ENCODE data around the gene ARFGEF3. TPM values are rescaled to one million over a fixed set of nuclear protein-coding genes. Genes with fewer than 3 reads are reported as not detected.

Gene ARFGEF3
- total and polyA plus RNA-seq, 2 experiments from 2014 or later: 5.8 to 24.6 TPM

DNA sequence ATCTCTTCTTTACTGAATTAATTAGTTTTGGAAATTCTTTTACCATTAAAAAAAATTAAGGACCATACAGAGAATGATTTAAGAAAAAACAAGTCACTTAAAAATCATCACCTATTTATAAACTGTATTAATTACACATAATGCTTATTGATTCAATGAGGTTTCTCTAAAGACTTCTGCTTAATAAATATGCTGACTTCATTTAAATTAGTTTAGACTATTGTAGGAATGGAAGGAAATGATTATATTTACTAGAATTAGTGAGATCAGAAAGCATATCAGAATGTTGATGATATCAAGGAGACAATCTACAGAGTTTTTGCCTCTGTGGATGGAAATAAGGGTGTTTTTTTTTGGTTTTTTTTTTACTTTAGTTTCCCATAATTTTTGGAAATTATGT is 181.4 kb downstream of the ARFGEF3 start:
- no peak for DNase-seq (ENCODE audit: low spot score)
- Mint-ChIP-seq H3K4me1 (peaks cover 33% of the 10 kb centered on the region), H3K9me3 (no peaks in the 10 kb centered on the region), H3K4me3 (no peak overlapping the region), H3K36me3 (ENCODE audit: low read depth) (no peaks in the 10 kb centered on the region), H3K27me3 (ENCODE audit: insufficient read depth, low read depth, poor library complexity) (no peaks in the 10 kb centered on the region), H3K27ac (no peak overlapping the region)
- no peak for TF ChIP-seq EZH2phosphoT487 (IDR thresholded peaks at IDR 0.05; ENCODE audit: unreplicated experiment)
- no peak for TF ChIP-seq CREB1 (CRISPR knock-in tag; IDR thresholded peaks at IDR 0.05; ENCODE audit: low read depth)
- no peak for TF ChIP-seq NANOG (IDR thresholded peaks at IDR 0.05; ENCODE audit: borderline replicate concordance)
- no peak for TF ChIP-seq POLR2AphosphoS5 (IDR thresholded peaks at IDR 0.05; ENCODE audit: low read depth)
- TF ChIP-seq, protein P1, sequence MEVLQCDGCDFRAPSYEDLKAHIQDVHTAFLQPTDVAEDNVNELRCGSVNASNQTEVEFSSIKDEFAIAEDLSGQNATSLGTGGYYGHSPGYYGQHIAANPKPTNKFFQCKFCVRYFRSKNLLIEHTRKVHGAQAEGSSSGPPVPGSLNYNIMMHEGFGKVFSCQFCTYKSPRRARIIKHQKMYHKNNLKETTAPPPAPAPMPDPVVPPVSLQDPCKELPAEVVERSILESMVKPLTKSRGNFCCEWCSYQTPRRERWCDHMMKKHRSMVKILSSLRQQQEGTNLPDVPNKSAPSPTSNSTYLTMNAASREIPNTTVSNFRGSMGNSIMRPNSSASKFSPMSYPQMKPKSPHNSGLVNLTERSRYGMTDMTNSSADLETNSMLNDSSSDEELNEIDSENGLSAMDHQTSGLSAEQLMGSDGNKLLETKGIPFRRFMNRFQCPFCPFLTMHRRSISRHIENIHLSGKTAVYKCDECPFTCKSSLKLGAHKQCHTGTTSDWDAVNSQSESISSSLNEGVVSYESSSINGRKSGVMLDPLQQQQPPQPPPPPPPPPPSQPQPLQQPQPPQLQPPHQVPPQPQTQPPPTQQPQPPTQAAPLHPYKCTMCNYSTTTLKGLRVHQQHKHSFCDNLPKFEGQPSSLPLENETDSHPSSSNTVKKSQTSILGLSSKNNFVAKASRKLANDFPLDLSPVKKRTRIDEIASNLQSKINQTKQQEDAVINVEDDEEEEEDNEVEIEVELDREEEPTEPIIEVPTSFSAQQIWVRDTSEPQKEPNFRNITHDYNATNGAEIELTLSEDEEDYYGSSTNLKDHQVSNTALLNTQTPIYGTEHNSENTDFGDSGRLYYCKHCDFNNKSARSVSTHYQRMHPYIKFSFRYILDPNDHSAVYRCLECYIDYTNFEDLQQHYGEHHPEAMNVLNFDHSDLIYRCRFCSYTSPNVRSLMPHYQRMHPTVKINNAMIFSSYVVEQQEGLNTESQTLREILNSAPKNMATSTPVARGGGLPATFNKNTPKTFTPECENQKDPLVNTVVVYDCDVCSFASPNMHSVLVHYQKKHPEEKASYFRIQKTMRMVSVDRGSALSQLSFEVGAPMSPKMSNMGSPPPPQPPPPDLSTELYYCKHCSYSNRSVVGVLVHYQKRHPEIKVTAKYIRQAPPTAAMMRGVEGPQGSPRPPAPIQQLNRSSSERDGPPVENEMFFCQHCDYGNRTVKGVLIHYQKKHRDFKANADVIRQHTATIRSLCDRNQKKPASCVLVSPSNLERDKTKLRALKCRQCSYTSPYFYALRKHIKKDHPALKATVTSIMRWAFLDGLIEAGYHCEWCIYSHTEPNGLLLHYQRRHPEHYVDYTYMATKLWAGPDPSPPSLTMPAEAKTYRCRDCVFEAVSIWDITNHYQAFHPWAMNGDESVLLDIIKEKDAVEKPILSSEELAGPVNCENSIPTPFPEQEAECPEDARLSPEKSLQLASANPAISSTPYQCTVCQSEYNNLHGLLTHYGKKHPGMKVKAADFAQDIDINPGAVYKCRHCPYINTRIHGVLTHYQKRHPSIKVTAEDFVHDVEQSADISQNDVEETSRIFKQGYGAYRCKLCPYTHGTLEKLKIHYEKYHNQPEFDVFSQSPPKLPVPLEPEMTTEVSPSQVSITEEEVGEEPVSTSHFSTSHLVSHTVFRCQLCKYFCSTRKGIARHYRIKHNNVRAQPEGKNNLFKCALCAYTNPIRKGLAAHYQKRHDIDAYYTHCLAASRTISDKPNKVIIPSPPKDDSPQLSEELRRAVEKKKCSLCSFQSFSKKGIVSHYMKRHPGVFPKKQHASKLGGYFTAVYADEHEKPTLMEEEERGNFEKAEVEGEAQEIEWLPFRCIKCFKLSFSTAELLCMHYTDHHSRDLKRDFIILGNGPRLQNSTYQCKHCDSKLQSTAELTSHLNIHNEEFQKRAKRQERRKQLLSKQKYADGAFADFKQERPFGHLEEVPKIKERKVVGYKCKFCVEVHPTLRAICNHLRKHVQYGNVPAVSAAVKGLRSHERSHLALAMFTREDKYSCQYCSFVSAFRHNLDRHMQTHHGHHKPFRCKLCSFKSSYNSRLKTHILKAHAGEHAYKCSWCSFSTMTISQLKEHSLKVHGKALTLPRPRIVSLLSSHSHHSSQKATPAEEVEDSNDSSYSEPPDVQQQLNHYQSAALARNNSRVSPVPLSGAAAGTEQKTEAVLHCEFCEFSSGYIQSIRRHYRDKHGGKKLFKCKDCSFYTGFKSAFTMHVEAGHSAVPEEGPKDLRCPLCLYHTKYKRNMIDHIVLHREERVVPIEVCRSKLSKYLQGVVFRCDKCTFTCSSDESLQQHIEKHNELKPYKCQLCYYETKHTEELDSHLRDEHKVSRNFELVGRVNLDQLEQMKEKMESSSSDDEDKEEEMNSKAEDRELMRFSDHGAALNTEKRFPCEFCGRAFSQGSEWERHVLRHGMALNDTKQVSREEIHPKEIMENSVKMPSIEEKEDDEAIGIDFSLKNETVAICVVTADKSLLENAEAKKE (CRISPR knock-in tag; IDR thresholded peaks at IDR 0.05): no peak
- Histone ChIP-seq H3K9me2 (ENCODE audit: insufficient read depth) (no peaks in the 10 kb centered on the region), H3K36me3 (ENCODE audit: insufficient read depth) (no peaks in the 10 kb centered on the region), H3K4me1 (ENCODE audit: insufficient read depth) (peaks cover 12% of the 10 kb centered on the region), H3K27me3 (ENCODE audit: insufficient read depth) (no peaks in the 10 kb centered on the region), H3F3A (replicated peaks; ENCODE audit: low read depth) (no peaks in the 10 kb centered on the region), H3K4me2 (no peak overlapping the region), H3K4me3 (no peak overlapping the region), H2AFZ (no peak overlapping the region), H4K20me1 (replicated peaks; ENCODE audit: insufficient read depth) (no peaks in the 10 kb centered on the region), H3K79me2 (replicated peaks; ENCODE audit: insufficient read depth) (no peaks in the 10 kb centered on the region), H3K27ac (ENCODE audit: low read depth) (no peak overlapping the region)
- no peak for ATAC-seq

DNA sequence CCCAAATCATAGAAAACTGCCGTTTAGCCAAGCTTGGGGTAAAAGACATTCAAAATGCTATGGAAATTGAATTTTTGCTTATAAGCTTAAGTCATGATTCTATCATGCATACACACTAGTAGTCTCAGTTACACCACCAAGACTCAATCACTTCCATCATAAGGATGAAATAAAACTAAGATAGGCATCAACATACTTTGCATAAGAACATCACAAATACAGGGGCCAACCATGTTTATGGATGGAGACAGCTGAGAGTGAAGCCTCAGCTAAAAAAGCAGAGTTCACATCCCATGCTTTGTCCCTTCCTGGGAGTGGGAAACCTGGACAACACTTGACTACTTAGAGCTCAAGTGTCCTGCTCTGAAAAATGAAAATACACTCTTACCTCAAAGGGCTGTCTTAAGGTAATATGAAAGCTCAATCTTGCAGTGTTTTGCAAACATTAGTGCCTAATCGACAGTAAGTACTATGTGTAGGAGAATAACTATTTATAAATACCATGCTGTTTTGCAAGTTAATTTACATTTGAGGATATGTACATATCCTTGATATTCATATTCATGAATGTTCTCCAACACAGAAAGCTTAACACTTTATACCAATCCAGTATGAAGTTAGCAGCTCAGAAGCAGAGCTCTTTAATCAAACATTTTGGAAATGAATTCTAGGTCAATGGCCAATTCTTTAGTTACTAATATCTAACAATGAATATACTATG is 184.0 kb downstream of the ARFGEF3 start:
- no peaks in the 10 kb centered on the region for H4K20me1 ChIP-seq (replicated peaks; ENCODE audit: insufficient read depth)
- no peaks in the 10 kb centered on the region for H3K27me3 ChIP-seq (ENCODE audit: insufficient read depth)
- H3K27ac ChIP-seq (ENCODE audit: low read depth): no peak overlapping the region
- Mint-ChIP-seq H3K27me3 (ENCODE audit: insufficient read depth, low read depth, poor library complexity) (no peaks in the 10 kb centered on the region), H3K27ac (no peak overlapping the region), H3K4me3 (no peak overlapping the region), H3K9me3 (no peaks in the 10 kb centered on the region), H3K36me3 (ENCODE audit: low read depth) (no peaks in the 10 kb centered on the region), H3K4me1 (peaks cover 36% of the 10 kb centered on the region)
- no peak for ATAC-seq
- H3K4me2 ChIP-seq: peak overlapping the region; percentile 5
- H3F3A ChIP-seq (replicated peaks; ENCODE audit: low read depth): no peaks in the 10 kb centered on the region
- H3K4me1 ChIP-seq (ENCODE audit: insufficient read depth): peaks cover 23% of the 10 kb centered on the region
- no peaks in the 10 kb centered on the region for H3K79me2 ChIP-seq (replicated peaks; ENCODE audit: insufficient read depth)
- H3K9me2 ChIP-seq (ENCODE audit: insufficient read depth): no peaks in the 10 kb centered on the region
- no peak overlapping the region for H3K4me3 ChIP-seq
- no peak overlapping the region for H2AFZ ChIP-seq
- H3K36me3 ChIP-seq (ENCODE audit: insufficient read depth): no peaks in the 10 kb centered on the region
- DNase-seq (ENCODE audit: low spot score): no peak
- TF ChIP-seq, protein P1 (CRISPR knock-in tag; IDR thresholded peaks at IDR 0.05): no peak
- TF ChIP-seq STAT1 (IDR thresholded peaks at IDR 0.05; ENCODE audit: unreplicated experiment) (no peak), CREB1 (CRISPR knock-in tag; IDR thresholded peaks at IDR 0.05; ENCODE audit: low read depth) (no peak)
